Measurements from ENCODE around the gene SPEN. TPM values are rescaled to one million over a fixed set of nuclear protein-coding genes. Genes with fewer than 3 reads are reported as not detected.
A peak's percentile ranks its signal among the peaks of the same experiment; 100 is the strongest.

The SPEN gene
- total and polyA plus RNA-seq, 10 of the 15 experiments (the other 5 are each of a cell fraction or from before 2014, with no cell fraction given): 5.2 to 58.7 (median 20.1) TPM

- peak; percentile 82 for TF ChIP-seq SREBF2 (IDR thresholded peaks at IDR 0.05; ENCODE audit: low read length)
- TF ChIP-seq SMAD1 (IDR thresholded peaks at IDR 0.05; ENCODE audit: low read depth, partially characterized antibody): peak; percentile 22
- TF ChIP-seq FOXM1 (IDR thresholded peaks at IDR 0.05; ENCODE audit: low read depth, low read length): peak; percentile 71
- peak; percentile 94 for TF ChIP-seq LARP7 (IDR thresholded peaks at IDR 0.05)
- TF ChIP-seq CREB1 (IDR thresholded peaks at IDR 0.05; ENCODE audit: low read depth): peak; percentile 77
- TF ChIP-seq MXI1 (IDR thresholded peaks at IDR 0.05; ENCODE audit: low read depth, low read length): no peak; the same call in 1 of the 2 replicates
- TF ChIP-seq SIX5 (IDR thresholded peaks at IDR 0.05; ENCODE audit: low read depth, low read length, severe bottlenecking): no peak
- no peak for TF ChIP-seq KDM1A (IDR thresholded peaks at IDR 0.05; ENCODE audit: borderline replicate concordance)
- TF ChIP-seq ZZZ3 (IDR thresholded peaks at IDR 0.05; ENCODE audit: control insufficient read depth, insufficient read length, low read depth): no peak
- TF ChIP-seq POU2F2 (IDR thresholded peaks at IDR 0.05; ENCODE audit: borderline replicate concordance, low read depth, low read length): peak; percentile 74
- no peak for TF ChIP-seq USF1 (IDR thresholded peaks at IDR 0.05; ENCODE audit: borderline replicate concordance, extremely low read length, insufficient read depth, low read depth, low read length)
- TF ChIP-seq SMC3 (IDR thresholded peaks at IDR 0.05; ENCODE audit: borderline replicate concordance, low read length): peak; percentile 8; the same call in 1 of the 2 replicates
- peak; percentile 62; the same call in 1 of the 2 replicates for TF ChIP-seq NKRF (conservative IDR thresholded peaks at IDR 0.05)
- peak; percentile 66 for TF ChIP-seq TAF1 (IDR thresholded peaks at IDR 0.05; ENCODE audit: borderline replicate concordance, low read depth, low read length)
- peak; percentile 100 for TF ChIP-seq YY1 (IDR thresholded peaks at IDR 0.05; ENCODE audit: low read depth, low read length)
- 0 out of 2 replicates have a peak, but pooled peaks have one; percentile 46 for TF ChIP-seq ZSCAN29 (IDR thresholded peaks at IDR 0.05)
- TF ChIP-seq RAD51 (IDR thresholded peaks at IDR 0.05): no peak
- peak; percentile 54 for TF ChIP-seq CUX1 (IDR thresholded peaks at IDR 0.05; ENCODE audit: insufficient replicate concordance, low read depth, low read length)
- TF ChIP-seq MAX (IDR thresholded peaks at IDR 0.05; ENCODE audit: low read depth, low read length): no peak; the same call in 1 of the 2 replicates
- peak; percentile 89 for TF ChIP-seq PML (IDR thresholded peaks at IDR 0.05; ENCODE audit: low read length)
- TF ChIP-seq SMAD5 (IDR thresholded peaks at IDR 0.05; ENCODE audit: low read depth): peak; percentile 62; the same call in 1 of the 2 replicates
These were observed 12.9 kb upstream of the SPEN start (continued) for GRCh38 chr1:15834406-15835204.
